GM12872 (cell line): Measurements from ENCODE around the gene EPHA6.

Experiments
- TF ChIP-seq, protein P1 (sequence below): IDR thresholded peaks from 3 replicates; pipeline ENCODE4 v1.5.1; 2011; ENCODE audit warnings: low read depth, mild to moderate bottlenecking, low read length, moderate library complexity; ENCODE audit not compliant: insufficient read depth

The EPHA6 gene

DNA sequence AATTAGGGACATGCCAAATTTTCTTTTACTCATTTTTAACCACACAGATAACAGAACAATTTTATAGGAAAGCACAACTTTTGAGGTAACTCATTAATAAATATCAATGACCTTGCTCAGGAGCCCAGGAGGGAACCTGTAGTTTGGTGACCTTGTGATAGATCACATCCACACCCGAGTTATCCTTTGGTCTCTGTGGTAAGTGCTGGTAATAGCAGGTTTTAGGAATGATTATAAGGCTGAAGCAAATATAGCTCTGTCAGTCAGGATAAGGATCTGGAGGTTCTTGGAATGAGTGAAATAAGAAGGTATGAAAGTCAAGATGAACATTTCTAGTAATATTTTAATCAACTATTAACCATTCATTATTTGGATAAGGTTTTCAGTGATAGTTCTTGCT is 46.5 kb downstream of the EPHA6 start:
- TF ChIP-seq, protein P1, sequence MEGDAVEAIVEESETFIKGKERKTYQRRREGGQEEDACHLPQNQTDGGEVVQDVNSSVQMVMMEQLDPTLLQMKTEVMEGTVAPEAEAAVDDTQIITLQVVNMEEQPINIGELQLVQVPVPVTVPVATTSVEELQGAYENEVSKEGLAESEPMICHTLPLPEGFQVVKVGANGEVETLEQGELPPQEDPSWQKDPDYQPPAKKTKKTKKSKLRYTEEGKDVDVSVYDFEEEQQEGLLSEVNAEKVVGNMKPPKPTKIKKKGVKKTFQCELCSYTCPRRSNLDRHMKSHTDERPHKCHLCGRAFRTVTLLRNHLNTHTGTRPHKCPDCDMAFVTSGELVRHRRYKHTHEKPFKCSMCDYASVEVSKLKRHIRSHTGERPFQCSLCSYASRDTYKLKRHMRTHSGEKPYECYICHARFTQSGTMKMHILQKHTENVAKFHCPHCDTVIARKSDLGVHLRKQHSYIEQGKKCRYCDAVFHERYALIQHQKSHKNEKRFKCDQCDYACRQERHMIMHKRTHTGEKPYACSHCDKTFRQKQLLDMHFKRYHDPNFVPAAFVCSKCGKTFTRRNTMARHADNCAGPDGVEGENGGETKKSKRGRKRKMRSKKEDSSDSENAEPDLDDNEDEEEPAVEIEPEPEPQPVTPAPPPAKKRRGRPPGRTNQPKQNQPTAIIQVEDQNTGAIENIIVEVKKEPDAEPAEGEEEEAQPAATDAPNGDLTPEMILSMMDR, result no peak

DNA sequence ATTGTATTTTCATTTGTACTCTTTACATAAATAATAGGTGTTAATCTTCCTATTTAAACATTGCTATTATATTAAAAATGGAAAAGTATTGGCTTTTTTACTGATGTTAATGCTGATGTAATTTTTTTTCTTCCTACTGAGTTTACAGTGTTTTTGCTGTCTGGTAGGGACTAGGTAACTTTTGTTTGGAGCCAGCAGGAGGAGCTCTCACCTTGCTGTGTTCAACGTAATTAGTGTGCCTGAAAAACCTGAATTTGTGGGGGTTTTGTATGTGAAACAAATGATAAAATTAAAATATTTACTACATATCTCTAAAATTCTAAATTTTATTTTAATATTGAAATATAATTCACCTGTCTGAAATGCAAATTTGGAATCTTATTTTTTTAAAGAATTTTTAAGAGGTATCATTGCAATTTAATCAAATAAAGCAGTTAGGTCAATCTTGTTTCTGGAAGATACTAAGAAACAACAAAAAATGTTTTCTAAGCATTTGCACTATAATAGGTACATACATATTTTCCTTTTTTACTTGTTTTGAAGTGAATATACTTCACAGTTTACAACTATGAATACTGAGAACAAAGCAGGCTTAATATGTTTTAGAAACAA is 48.8 kb downstream of the EPHA6 start:
- TF ChIP-seq, protein P1, result peak; percentile 62

DNA sequence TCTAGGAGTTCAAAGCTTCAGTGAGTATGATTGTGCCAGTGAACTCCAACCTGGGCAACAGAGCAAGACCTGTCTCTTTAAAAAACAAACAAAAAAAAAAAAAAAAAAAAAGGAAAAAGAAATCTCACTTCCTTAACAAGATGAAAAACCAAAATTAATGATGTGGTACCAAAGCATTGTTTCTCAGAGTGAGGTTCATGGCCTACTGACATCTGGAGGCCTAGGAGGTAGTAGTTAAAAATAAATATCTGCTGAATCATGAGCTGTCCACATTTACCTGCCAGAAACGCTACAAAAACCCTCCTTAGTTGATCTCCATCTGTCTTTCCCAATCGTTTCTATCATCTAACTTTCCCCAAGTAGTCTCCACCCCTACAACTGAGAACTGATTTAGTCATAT is 51.2 kb downstream of the EPHA6 start:
- TF ChIP-seq, protein P1, result no peak

DNA sequence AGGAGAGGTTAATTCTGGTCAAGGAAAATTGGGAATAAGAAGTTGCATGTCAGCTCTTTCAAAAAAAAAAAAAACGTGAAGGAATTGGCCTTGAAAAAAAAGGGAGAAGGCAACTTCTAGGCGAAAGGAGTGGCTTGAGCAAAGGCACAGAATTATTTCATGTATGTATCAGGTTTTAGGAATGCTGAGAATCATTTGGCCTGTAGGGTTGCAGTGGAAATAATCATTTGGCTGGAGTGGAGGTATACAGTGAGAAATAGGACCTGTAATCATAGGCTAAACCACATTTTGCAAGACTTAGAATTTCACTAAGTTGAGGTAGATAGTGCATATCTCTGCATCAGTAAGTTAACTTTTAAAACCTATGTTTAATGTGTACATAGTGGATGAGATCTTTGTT is 54.9 kb downstream of the EPHA6 start:
- TF ChIP-seq, protein P1, result no peak

DNA sequence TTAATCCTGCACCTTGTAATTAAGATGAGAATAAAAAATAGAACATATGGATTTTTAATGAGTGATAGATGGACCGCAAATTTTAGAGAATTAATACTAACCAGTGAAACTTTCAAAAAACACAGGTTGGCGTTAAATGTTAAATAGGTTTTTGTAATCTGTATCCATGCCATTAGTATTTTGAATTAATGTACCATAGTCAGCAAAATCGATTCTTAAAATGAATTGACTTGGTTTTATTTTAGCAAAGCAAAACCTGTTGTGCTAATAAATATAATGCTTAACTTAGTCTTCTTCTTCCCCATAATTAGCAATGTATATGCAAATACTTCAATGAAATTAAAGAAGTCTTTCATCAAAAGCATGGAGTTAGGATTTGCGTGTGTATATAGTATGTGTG is 63.1 kb downstream of the EPHA6 start:
- TF ChIP-seq, protein P1, result no peak

DNA sequence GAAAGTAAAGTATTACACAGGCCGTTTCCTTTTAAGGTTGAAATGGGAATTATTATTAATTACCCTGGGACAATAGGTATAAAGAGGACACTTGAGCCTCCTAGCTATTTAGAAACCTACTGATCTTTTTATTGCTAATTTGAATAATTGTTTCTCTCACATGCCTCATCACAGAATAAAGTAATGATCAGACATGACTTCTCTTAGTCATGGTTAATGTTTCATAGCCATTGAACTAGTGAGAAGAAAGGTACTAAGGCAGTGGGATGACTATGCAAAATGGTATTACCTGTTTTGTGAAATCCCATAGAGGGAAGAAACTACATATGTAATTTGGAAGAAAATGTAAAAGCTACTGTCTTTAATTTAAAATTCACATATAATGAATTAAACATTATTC is 85.6 kb downstream of the EPHA6 start:
- TF ChIP-seq, protein P1, result no peak

DNA sequence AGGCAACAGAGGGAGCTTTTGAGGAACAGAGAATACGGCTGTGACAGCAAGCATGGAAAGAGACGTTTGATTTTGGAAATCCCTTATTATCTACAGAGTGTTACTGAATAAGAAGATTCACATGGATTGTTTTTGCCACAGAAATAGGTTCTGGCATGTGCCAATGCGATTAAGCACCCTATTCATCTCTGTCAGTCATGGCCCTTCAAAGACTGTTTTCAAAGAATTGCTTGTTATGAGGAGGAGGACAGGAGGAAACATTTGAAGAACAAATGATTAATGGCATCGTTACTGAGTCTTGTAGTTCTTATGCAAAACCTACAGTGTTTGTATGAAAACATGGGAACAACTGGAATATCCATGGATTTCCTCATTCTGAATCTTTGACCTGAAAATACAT is 86.2 kb downstream of the EPHA6 start:
- TF ChIP-seq, protein P1, result no peak
